ENCODE results near the gene CLEC5A.
A peak's percentile ranks its signal among the peaks of the same experiment; 100 is the strongest.
"Not testable (repeated sequence)": the region's sequence is repeated elsewhere in the genome, so short reads cannot be mapped to it uniquely, and the experiment has no call there.

The CLEC5A gene

DNA sequence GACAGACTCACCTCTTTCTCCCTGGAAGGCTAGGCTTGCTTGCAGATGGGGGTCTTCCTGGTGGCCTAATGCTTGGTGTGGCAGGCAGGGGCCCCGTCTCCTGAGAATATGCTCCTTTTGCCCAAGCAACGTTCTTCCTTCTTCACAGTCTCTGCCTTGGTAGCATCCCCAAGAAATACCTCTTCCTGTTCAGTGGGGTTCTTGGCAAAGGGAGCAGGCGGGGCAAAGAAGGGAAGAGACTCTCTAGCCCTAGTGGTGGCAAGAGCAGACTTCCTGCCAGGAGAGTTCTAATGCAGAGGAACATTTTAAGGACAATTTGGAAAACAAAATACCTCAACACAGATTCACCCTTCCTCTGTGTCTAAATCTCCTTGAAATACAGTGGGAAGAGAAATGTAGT lies at the start of gene CLEC5A:
TSS of gene CLEC5A (minus strand) at position 179 of the 400 bp plus-strand sequence. CDS start 682 bp downstream, outside the sequence.
- TF ChIP-seq, protein P1, sequence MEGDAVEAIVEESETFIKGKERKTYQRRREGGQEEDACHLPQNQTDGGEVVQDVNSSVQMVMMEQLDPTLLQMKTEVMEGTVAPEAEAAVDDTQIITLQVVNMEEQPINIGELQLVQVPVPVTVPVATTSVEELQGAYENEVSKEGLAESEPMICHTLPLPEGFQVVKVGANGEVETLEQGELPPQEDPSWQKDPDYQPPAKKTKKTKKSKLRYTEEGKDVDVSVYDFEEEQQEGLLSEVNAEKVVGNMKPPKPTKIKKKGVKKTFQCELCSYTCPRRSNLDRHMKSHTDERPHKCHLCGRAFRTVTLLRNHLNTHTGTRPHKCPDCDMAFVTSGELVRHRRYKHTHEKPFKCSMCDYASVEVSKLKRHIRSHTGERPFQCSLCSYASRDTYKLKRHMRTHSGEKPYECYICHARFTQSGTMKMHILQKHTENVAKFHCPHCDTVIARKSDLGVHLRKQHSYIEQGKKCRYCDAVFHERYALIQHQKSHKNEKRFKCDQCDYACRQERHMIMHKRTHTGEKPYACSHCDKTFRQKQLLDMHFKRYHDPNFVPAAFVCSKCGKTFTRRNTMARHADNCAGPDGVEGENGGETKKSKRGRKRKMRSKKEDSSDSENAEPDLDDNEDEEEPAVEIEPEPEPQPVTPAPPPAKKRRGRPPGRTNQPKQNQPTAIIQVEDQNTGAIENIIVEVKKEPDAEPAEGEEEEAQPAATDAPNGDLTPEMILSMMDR (IDR thresholded peaks at IDR 0.05; ENCODE audit: insufficient read depth, low read depth, low read length, missing control alignments), result no peak
- no peak within 1 kb of the TSS for H3K4me3 ChIP-seq (ENCODE audit: low read length)
- no peak for DNase-seq (ENCODE audit: low read depth)

DNA sequence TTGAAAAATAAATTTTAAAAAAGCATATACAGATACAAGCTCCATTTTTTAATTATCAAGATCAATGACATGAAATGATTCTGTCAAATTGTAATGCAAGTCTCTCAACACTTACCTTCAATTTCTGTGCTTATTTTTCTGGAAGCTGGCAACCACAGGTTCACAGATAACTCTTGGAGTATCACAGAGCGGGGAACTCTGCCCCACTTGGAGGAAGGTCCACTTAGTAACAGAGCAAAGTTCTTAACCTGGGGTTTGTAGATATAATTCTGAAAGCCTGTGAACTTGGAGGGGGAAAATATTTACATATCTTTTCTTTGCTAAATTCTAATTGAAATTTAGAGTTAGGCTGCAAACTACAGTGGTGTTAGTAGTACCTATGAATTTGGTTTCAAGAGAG lies 46.6 kb upstream of the CLEC5A start:
- TF ChIP-seq, protein P1 (IDR thresholded peaks at IDR 0.05; ENCODE audit: insufficient read depth, low read depth, low read length, missing control alignments), result no peak
- no peak overlapping the region for H3K4me3 ChIP-seq (ENCODE audit: low read length)
- no peak for DNase-seq (ENCODE audit: low read depth)

DNA sequence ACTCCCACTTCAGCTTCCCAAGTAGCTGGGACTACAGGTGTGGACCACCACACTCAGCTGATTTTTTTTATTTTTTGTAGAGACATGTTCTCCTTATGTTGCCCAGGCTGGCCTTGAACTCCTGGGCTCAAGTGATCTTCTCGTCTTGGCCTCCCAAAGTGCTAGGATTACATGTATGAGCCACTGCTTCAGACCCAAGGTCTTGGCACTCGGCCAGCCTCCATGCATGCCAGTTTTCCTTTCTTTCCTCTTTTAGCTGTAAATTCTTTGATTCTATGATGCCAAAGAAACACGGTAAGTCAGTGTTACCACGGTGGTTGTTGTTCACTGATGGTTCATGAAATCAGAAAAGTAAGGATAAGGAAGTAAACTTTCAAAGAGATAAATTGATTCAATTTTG lies 45.9 kb upstream of the CLEC5A start:
- DNase-seq (ENCODE audit: low read depth), result no peak
- no peak overlapping the region for H3K4me3 ChIP-seq (ENCODE audit: low read length)
- TF ChIP-seq, protein P1 (IDR thresholded peaks at IDR 0.05; ENCODE audit: insufficient read depth, low read depth, low read length, missing control alignments), result no peak

DNA sequence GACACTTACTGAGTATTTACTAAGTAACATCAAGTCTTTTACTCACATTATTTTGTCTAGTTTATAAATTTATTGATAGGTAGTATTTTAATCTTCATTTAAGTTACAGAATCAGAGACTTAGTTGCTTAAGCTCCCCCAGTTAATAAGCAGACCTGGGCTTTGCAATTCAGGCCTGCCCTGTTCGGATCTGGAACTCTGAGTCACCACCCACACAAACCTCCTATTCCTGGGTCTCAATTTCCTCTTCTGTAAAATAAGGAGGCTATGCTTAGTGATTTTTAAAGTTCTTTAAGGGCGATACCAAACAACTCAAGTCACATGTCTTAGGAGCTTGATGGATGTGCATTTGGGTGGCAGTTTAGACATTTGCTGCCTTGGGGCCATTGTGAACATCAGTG lies 45.4 kb upstream of the CLEC5A start:
- peak; percentile 70 for DNase-seq (ENCODE audit: low read depth)
- H3K4me3 ChIP-seq (ENCODE audit: low read length), result no peak overlapping the region
- TF ChIP-seq, protein P1 (IDR thresholded peaks at IDR 0.05; ENCODE audit: insufficient read depth, low read depth, low read length, missing control alignments), result no peak

DNA sequence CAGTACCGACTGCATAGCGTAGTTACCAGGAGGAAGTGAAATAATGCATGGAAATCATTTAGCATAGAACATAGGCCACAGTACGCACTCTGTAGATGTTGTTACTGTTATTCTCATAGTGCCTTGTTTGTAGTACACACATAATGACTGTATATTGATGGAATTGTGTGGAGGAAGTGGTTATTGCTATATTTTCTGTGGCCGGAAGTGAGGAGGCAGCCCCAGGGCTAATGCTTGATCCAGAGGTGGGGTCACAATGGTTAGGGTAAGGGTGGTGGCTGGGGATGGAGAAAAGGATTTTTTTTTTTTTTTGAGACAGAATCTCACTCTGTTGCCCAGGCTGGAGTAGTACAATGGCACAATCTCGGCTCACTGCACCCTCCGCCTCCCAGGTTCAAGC lies 44.4 kb upstream of the CLEC5A start:
- no peak for DNase-seq (ENCODE audit: low read depth)
- TF ChIP-seq, protein P1 (IDR thresholded peaks at IDR 0.05; ENCODE audit: insufficient read depth, low read depth, low read length, missing control alignments), result no peak
- H3K4me3 ChIP-seq (ENCODE audit: low read length), result no peak overlapping the region

DNA sequence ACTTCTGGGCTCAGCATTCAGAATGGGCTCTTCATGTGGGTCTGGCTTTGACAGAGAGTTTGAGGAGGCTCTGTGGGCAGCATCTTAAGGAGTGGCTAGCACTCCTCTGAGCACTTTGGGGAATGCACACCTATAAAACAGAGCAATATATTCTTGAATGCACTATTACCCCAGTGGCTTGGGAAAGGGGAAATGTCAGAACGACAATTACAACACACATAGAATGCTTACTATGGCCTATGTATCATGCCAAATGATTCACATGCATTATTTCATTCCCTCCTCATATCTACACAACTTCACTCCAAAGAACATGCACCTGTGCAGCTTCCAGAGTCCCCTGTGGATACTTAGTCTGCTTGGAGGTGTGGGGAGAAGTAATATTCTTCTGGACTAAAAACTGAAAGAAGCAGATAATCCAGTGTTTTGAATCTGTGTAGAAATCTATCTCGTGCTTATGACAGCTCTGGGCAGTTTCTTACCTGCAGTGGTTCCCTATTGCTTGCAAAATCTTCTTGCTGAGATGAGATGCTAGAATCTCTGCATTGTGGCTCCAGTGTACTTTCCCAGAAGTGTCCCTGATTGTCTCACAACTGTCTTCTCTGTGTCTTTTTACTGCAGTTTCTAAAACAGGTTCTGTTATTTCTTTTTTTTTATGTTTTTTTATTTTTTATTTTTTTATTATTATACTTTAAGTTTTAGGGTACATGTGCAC lies 43.4 kb upstream of the CLEC5A start:
- TF ChIP-seq, protein P1 (IDR thresholded peaks at IDR 0.05; ENCODE audit: insufficient read depth, low read depth, low read length, missing control alignments), result no peak
- no peak for DNase-seq (ENCODE audit: low read depth)
- no peak overlapping the region for H3K4me3 ChIP-seq (ENCODE audit: low read length)

DNA sequence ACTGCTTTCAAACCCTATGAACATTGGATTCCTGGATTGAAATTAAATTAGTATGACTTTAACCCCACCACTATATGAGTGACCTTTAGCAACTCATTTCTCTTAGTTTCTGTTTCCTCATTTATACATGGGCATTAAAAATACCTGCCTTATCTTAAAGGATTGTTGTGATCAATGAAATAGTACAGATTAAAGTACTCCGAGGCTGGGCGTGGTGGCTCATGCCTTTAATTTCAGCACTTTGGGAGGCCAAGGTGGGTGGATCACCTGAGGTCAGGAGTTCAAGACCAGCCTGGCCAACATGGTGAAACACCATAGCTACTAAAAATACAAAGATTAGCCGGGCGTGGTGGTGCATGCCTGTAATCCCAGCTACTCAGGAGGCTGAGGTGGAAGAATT lies 41.0 kb upstream of the CLEC5A start:
- not testable (repeated sequence) for H3K4me3 ChIP-seq (ENCODE audit: low read length)

More for the DNA sequence above, 41.0 kb upstream of the CLEC5A start:
- not testable (repeated sequence) for DNase-seq (ENCODE audit: low read depth)

All from epithelial cell of esophagus (primary cell).